ENCODE results near the gene TENM4.

The TENM4 gene

GRCh38 chr11:78694152-78694551, 746.7 kb downstream of the TENM4 start:
- in situ Hi-C loops (cut with MboI; ENCODE audit: low sequenced_read_pairs): no loop called here

GRCh38 chr11:78691215-78691614, 749.6 kb downstream of the TENM4 start:
- in situ Hi-C loops (cut with MboI; ENCODE audit: low sequenced_read_pairs): no loop called here

- in situ Hi-C loops (cut with MboI; ENCODE audit: low sequenced_read_pairs): no loop called here
Observed at GRCh38 chr11:78690352-78690987, 750.4 kb downstream of the TENM4 start.

- in situ Hi-C loops (cut with MboI; ENCODE audit: low sequenced_read_pairs): no loop called here
Observed at GRCh38 chr11:78689585-78690153, 751.2 kb downstream of the TENM4 start.

GRCh38 chr11:78689101-78689500, 751.7 kb downstream of the TENM4 start:
- in situ Hi-C loops (cut with MboI; ENCODE audit: low sequenced_read_pairs): no loop called here

- in situ Hi-C loops (cut with MboI; ENCODE audit: low sequenced_read_pairs): no loop called here
Observed at GRCh38 chr11:78688460-78688859, 752.4 kb downstream of the TENM4 start.

- in situ Hi-C loops (cut with MboI; ENCODE audit: low sequenced_read_pairs): no loop called here
Observed at GRCh38 chr11:78685156-78685555, 755.7 kb downstream of the TENM4 start.

GRCh38 chr11:78684377-78684776, 756.5 kb downstream of the TENM4 start:
- in situ Hi-C loops (cut with MboI; ENCODE audit: low sequenced_read_pairs): no loop called here

GRCh38 chr11:78683774-78684173, 757.1 kb downstream of the TENM4 start:
- in situ Hi-C loops (cut with MboI; ENCODE audit: low sequenced_read_pairs): no loop called here

- in situ Hi-C loops (cut with MboI; ENCODE audit: low sequenced_read_pairs): no loop called here
Observed at GRCh38 chr11:78676026-78676557, 764.7 kb downstream of the TENM4 start.

GRCh38 chr11:78672850-78673620, 767.8 kb downstream of the TENM4 start:
- in situ Hi-C loops (cut with MboI; ENCODE audit: low sequenced_read_pairs): no loop called here

GRCh38 chr11:78669249-78669648, 771.6 kb downstream of the TENM4 start:
- in situ Hi-C loops (cut with MboI; ENCODE audit: low sequenced_read_pairs): no loop called here

GRCh38 chr11:78667461-78667860, 773.4 kb downstream of the TENM4 start:
- in situ Hi-C loops (cut with MboI; ENCODE audit: low sequenced_read_pairs): no loop called here

- in situ Hi-C loops (cut with MboI; ENCODE audit: low sequenced_read_pairs): no loop called here
Observed at GRCh38 chr11:78666675-78667160, 774.1 kb downstream of the TENM4 start.

GRCh38 chr11:78664636-78665035, 776.2 kb downstream of the TENM4 start:
- in situ Hi-C loops (cut with MboI; ENCODE audit: low sequenced_read_pairs): no loop called here

- in situ Hi-C loops (cut with MboI; ENCODE audit: low sequenced_read_pairs): no loop called here
Observed at GRCh38 chr11:78662811-78663210, 778.0 kb downstream of the TENM4 start.

GRCh38 chr11:78660471-78660870, 780.4 kb downstream of the TENM4 start:
- in situ Hi-C loops (cut with MboI; ENCODE audit: low sequenced_read_pairs): no loop called here

GRCh38 chr11:78659326-78660270, 781.2 kb downstream of the TENM4 start:
- in situ Hi-C loops (cut with MboI; ENCODE audit: low sequenced_read_pairs): no loop called here

GRCh38 chr11:78657968-78658839, 782.6 kb downstream of the TENM4 start:
- in situ Hi-C loops (cut with MboI; ENCODE audit: low sequenced_read_pairs): no loop called here

- in situ Hi-C loops (cut with MboI; ENCODE audit: low sequenced_read_pairs): no loop called here
Observed at GRCh38 chr11:78657441-78657840, 783.4 kb downstream of the TENM4 start.
